NCI-H2081 treated with DMSO at 0.1 percent for 48 hours (cell line): Measurements from ENCODE around the gene MAD1L1.

ENCODE experiments used
- DNase-seq: peaks from one replicate; lab custom pipeline; 2025; lab: John Stamatoyannopoulos, UW

MAD1L1 gene

DNA sequence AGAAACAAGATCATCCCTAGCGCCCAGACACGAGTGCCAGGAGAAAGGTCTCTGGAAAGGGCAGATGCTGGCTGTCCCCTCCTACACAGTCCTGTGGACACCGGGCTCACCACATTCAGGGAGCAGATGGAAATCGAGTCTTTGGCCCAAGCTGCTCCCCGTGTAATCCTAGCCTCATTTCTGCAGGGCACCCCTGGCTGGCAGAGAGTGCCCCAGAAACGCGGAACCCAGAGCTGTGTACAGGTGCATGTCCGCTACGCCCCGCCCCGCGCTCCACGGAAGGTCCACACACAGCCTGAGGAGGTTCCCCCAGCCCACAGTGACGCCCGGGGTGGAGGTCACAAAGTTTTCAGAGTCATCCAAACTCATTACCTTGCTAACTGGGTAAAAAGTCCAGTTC is 202.8 kb downstream of the MAD1L1 start:
- no peak for DNase-seq

DNA sequence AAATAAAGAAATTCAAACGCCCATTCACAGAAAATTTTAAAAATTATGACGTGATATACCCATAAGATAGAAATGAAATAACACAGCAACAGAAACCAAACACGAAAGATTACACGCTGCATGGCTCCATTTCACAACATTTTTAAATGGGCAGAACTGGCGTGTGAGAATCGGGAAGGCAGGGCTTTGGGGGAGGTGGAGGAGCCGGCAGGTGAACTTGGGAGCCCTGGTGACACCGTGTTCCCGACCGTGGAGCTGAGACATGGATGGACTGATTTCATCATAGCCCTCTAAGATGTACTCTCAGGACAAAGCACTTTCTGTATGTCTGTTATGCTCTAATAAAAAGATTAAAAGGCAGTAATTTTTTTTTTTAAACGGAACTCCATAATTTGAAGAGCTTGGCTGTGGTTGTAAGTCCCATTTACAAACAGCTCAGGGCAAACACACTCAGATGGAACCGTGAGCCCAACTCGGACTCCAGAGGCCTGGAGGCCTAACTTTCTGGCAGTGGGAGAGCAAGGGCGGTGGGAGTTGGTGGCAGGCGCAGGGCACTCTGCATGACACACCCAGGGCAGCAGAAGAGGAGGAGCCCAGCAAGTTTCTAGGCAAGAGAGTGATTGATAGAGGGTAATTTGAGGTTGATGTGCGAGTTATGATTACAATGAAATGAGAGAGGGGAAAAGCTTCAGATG is 203.4 kb downstream of the MAD1L1 start:
- no peak for DNase-seq

DNA sequence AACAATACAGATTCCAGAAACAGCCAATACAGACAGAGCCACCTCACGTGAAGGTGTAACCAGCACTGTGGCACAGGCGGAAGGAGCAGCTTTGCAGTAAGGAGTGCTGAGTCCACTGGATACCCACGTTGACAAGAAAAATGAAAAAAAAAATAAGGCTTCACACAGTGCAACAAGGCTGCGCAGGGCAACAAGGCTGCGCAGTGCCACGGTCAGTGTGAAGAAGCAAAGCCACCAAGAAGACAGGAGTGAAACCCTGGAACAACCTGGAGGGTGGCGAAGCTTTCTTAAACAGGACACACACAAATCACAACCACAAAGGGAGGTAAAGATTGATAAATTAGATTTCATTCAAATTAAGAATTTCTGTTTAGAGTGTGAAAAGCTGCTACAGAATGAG is 204.0 kb downstream of the MAD1L1 start:
- no peak for DNase-seq

DNA sequence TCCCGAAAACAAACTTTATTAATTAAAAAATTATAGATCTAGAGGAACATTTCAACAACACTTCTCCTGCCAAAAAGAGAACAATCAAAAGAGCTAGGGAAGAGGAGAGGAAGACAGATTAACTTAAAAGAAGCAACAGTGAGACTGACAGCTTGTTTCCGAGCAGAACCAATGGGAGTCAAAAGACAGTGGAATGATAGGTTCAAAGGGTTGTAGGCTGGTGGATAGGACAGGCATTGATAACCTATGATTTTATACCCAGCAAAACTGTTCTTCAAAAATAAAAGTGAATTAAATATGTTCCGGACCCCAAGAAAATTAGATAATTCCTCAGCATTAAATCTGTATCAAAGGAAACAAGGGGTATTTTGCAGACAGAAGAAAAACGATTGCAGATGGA is 207.6 kb downstream of the MAD1L1 start:
- DNase-seq: no peak

DNA sequence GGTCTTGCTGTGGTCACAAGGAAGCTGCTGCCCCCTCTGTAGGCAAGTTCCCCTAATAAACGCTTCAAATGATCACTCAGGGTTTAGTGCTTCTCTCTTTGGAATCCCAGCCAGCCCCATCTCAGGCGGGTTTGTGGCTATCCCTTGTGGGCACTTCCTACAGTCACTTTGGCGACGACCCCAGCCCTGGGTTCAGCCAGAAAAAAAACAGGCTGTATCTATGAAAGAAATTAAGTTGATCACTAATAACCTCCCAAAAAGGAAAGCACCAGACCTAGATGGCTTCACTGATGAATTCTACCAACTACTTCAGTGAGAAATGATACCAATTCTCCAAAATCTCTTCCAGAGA is 208.2 kb downstream of the MAD1L1 start:
- DNase-seq: no peak

DNA sequence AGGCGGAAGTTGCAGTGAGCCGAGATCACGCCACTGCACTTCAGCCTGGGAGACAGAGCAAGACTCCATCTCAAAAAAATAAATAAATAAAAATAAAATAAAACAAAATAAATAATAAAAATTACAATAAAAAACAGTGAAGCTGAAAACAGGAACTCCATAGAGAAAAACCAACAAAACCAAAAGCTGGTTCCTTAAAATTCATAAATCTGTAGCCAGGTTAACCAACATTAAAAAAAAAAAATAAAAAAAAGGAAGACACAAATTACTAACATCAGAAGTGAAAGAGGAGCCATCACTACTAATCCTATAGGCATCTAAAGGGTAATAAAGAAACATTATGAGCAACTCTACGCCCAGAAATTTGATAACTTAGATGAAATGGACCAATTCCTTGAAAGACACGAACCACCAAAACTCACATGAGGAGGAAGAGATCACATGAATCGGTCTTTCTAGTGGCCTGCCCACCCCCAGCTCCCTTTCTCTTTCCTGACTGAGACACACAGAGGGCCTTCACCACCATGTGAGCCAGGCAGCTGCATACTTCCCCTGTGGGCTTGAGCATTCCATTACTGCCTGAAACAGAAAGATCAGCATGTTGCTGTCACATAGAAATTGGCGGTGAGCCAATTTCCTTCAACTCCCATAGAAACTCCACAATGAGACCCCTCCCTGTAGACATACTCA is 208.7 kb downstream of the MAD1L1 start:
- DNase-seq: no peak

DNA sequence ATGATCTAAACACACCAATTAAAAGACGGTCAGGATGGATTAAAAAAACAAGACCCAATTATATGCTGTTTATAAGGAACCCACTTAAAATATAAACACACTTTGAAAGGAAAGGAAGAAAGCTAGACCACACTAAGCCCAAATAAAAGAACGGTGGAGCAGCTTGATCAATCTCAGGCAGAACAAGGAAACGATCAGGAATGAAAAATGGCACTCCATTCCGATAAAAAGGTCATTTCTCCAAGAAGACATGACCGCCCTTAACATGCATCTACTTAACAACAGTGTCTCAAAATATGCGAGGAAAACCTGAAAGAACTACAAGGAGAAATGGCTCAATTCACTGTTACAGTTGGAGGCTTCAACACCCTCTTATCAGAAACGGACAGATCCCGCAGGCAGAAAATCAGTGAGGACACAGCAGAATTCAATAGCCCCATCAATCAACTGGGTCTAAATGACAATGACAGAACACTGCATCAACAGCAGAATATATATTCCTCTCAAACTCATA is 210.0 kb downstream of the MAD1L1 start:
- no peak for DNase-seq

DNA sequence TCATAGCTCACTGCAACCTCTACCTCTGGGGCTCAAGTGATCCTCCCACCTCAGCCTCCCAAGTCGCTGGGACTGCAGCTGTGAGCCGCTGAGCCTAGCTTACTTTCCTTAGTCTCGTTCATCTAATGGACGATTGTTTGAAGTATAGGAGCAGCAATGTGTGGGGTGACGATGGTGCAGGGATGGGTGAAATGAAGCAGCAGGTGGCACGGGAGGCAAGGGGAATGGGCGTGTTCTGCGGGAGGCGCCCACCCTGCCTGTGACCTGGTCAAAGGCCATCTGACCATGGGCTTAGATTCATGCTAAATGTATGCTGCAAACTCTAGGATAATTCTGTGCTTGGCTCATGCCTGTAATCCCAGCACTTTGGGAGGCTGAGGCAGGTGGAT is 210.7 kb downstream of the MAD1L1 start:
- no peak for DNase-seq

DNA sequence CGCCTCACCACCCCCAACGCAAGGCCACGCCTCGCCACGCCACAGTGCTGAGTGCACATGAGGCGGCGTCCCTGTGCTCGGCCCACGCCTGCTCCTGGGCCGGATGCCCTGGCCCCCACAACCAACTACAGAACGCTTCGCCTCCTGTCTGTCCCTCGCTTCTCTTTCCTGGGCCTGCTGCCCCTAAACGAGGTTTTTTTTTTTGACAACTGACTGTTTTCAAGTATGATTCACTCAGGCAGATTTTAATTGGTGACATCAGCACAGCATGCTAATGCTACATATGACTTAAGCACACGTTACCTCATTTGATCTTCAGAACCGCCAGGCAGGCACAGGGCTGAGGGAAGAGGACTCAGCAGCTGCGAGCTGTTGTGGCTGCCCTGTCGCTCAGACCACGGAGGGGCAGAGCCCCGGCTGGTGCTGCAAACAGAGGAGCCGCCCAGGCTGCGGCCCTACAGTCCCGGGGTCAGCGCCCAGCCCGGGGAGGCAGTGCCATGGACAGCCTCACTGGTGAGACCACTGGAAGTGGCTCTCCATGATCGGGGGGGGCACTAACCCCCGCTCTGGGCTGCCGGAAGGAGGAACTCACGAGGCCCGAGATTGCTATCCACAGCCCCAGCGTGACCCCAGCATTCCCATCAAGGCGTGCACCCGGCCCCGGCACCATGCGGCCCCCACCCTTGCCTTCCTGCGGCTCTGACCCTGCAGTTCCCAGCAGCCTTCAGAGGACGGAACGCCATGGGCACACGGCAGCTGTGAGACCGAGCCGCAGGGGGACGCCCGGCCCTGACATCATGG is 212.8 kb downstream of the MAD1L1 start:
- DNase-seq: no peak

DNA sequence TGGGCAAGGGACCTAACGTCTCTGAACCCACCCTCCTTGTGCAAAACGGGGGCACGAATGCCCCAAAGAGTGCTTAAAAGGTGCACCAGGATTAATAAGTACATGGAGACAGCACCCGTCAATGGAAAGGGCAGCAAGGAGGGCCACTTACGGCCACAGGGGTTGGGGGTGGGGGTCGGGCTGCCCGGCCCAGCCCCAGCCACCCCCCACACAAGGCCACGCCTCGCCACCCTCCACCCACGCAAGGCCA is 213.4 kb downstream of the MAD1L1 start:
- DNase-seq: no peak

DNA sequence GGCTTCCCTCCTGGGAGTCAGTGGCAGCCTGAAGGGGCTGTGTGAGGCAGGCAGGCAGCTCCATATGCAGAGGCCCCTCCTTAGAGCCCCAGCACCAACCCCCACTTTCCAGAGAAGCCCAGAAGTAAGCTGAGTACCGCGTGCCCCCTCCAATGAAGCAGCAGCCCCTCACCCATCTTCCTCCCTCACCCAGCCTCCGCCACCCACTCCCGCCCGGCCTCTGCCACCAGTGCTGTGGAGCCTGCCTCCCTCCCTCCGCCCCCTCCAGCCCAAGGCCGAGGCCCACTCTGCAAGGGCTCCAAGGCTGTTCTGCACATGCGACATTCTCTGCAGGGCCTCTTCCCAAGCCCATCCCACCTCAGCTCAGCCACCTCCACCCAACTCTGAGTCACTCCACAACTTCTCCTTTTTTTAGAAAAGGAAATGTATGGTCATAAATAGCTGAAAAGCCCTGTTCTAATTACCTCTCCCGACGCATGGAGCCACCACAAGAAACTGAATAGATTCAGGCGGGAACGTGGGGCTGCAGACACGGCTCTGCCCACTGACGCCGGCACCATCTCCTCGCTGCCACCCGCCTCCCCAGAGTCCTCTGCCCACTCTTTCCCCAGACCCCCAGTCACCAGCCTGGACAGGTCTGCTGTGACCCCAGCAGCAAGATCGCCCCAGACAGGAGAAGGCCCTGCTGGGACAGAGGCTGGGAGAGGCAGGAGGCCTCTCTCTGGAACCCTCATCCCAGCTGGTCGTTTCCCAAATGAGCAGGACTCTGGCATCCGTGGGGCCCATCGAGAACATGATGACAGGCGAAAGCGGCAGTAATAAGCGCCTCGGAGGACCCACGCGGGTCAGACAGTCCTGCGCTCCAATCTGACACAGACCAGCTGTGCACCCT is 213.9 kb downstream of the MAD1L1 start:
- DNase-seq: no peak

DNA sequence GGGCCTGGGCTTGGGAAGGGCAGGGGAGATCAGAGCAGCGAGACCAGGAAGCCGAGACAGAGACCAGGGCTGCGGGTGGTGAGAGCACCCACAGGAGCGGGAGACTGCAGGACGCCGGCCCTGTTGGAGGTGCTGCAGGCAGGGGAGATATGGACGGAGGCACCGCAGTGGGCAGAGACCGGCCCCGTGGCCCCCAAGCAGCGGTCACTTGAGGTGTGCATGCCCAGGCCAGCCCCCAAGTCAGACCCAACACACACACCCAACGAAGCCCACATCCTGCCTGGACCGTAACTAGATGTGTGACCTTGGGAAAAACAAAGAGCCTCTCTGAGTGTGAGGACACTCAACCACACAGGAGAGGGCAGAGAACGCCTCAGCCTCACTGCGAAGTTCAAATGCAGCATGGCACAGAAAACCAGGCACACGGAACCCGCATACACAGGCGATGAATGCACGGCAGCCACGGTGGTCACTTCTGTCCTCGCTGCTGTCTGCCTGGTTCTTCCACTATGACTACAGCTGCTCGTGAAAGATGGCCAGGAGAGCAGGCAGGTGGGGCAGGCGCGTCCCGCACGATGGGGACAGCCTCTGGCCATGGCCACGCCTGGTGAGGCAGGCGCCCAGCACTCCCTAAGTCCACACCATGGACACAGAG is 214.7 kb downstream of the MAD1L1 start:
- no peak for DNase-seq

DNA sequence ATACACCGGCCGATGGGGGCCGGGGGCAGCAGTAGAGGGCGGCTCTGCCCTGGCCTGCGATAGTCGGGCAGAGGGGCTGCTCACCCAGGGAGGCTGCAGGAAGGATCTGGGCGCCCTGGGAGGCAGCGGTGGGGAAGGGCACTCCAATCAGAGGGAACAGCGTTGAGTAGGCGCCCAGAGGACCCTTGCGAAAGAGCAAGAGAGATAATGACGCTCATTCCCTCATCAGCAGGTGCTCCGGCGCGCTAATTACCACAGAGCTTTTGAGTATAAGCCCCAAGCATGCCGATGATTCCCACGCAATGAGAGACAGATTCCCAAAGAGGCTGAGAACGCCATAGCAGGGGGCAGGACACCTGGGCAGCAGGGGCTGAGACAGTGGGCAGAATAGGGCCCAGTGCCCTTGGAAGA is 215.3 kb downstream of the MAD1L1 start:
- DNase-seq: no peak

DNA sequence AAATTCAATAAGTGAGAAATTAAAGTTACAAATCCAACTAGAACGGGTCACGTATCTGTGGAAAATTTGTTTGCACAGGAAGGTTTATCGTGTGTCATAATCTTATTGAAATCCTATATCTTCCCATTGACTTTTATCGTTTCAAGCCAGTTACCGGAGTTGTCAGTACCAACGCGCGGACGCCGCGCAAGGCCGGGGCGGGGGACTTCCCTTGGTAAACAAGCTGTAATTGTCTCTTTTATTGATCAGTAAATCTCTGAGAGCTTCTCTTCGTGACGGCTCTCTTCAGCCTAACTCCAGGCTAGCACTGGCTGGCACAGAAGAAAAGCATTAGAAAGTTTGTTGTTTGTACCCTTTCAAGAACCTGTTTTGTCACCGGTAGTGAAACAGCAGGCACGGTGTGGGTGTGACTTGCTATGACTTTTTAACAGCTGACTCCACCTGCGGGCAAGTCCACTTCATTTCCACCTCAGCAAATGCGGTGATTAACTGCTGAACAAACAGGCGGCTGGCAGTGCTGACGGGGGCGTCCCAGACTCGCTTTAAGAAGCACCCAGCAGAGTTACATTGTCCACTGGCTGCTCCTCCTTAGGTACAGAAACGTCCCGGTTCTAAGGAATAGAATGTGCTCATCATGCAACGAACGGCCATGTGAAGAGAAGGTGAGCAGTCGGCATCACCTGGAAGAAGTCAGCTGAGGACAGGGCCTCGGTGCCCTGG is 215.8 kb downstream of the MAD1L1 start:
- DNase-seq: no peak

DNA sequence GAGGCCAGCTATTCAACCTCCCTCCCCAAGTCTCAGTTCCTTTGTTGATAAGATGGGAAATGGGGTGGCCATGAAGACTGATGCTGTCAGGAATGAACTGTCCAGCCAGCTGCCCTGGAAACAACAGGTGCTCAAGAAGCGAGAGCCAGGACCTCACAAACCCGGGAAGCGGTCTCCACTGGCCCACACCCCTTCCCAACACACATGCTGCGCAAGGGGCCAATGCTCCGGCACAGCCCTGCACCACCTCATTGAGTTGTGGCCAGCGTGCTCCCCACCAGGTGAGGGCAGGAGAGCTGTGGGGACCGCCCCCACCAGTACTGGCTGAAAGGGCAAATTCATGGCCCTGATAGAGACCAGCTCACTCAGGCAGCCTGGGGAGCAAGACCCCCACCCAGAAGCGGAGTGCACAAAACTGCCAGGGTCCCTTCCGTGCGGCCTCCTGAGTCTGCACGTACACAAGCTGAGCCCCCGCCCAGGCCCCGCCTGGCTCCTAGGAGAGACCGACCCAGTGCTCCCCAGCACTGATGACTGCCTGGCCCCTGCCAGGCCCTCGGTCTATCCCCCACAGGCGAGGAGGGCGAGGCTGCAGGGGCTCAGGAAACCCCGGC is 216.6 kb downstream of the MAD1L1 start:
- DNase-seq: no peak

DNA sequence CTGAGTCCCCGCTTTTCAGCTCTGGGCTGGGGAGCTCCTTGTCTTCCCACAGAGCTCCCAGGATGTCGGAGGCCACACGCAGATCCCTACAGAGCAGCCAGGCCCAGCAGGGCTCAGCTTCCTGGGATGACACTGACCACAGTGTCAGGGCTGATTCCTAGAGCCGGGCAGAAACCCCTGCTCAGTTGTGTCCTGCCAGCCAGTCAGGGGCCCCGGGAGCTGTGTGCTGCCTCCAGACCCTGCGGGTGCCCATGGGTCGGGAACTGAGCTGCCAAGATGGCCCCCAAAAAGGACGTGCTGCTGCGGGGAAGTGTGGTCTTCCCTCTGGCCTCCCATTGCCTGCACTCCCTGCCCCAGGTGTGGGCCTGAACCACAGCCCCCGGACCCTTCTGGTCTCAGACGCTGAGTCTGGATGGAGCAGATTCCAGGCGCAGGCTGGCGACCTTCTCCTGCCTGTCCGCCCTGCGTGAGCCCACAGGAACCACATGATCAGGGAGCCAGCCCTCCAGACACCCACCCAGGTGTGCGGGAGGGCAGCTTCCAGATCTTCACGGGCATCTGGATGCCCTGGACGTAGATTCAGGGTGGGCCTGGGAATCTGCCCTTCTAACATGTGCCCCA is 217.4 kb downstream of the MAD1L1 start:
- no peak for DNase-seq

DNA sequence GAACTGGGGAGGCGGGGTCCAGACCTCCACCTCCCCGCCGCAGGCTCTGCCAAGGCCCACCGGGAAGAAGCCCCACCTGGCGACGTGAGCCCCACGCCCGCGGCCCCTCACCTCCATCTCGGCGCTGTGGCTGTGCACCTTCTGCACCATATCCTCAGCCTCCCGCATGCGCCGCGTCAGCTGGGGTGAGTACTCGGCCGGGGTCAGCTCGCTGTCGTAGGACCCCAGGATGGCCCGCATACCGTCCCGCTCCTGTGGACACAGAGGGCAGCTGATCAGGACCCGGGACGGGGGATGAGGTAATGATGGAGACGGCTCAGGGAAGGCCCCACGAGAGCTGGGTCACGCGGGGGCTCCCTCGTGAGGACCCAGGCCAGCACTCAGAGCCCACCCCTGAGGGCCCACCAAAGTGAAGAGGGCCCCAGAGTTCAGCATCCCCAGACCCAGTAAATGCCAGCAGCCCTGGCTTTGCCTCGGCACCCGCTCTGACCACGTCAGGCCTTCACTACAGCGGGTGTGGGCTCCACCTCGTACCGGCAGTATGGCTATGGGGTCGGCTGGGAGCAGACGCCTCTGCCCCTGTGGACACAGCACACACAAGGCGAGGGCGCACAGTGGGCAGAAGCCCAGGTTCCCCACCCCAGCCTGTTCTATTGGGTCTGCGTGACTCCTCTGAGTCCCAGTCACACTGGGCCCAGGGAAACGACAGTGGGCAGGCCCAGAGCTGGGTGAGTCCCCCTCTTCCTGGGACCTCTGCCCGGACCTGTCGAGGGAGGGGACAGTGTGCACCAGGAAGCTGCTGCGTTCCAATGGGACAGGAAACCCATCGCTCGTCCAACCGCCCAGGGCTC is 218.1 kb downstream of the MAD1L1 start:
- no peak for DNase-seq

DNA sequence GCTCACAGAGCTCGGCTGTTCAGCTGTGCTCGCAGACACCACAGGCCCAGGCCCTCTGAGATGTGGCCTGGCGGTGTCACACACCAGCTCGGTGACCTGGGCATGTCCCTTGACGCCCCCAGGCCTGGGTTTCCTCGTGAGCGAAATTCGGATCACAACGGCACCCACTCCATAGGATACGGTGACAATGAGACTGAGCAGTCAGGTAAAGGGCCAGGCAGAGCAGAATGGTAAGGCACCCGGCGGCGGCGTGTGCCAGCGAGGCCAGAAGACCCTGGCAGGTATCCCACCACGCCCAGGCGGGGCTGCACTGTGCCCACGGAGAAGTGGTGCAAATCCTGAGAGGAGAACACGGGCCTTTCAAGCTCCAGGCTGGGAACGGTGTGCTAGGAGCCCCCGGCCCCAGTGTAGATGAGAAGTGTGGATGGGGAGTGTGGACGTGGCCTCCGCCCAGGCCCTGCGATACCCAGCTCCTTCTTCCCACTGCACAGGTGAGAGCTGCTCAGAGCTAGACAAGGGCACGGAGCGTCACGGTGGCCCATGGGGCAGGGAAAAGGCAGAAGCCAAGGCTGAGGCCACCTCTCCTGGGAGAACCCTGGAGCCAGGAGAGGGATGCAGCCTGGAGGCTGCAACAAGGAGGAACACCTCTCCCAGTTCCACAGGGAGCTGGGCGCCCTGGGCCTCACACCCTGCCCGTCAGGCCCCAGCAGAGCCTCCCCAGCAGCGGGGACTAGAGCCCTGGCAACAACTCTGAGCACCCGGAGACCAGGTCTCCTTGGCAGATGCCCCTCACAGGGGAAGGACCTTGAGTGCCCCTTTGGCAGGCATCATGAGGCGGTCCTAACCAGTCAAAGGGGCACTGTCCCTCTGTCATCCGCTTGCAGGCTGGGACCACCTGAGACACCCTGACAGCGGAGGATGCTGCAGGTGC is 219.1 kb downstream of the MAD1L1 start:
- no peak for DNase-seq
